Measurements from ENCODE around the gene ZNF605. TPM values are rescaled to one million over a fixed set of nuclear protein-coding genes. Genes with fewer than 3 reads are reported as not detected.
"Not testable (repeated sequence)": the region's sequence is repeated elsewhere in the genome, so short reads cannot be mapped to it uniquely, and the experiment has no call there.

Gene ZNF605
- total RNA-seq, 1 experiment from 2014 or later: 20.6 TPM

DNA sequence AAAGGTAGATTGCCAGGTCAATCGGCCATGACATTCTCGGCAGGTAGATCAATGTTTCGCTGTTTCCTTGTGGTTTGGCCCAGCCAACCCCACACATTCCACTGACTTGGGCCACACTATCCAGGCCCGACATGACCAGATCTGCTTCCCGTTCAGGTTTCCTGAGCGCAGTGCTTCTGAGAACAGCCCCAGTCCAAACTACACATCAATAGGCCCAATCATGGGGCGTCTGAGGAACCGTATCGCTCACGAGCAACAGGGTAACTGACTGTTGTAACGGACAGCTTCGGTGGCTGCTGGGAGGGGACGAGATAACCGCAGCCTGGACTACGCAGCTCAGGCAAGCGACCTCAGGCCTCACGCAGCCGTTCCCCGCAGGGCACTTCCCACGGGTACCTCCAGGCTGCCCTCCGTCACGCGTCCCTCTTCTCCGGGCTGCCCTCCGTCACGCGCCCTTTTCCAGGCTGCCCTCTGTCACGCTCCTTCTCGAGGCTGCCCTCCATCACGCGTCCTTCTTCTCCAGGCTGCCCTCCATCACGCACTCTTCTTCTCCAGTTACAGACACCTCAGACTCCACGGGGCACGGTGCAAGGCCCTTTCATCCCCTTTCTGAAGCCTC, 14.7 kb downstream of the ZNF605 start:
- in situ Hi-C loops (cut with HindIII; ENCODE audit: low pct_unique_long_range_greater_than_20kb, low sequenced_read_pairs) (no loop called here), intact Hi-C loops (cut with micrococcal nuclease; ENCODE audit: unreplicated experiment) (no loop called here)
- ATAC-seq (no peak), DNase-seq (ENCODE audit: low read depth, low spot score) (no peak)
- Histone ChIP-seq H3K27ac (ENCODE audit: low read length) (no peak overlapping the region), H3K27me3 (ENCODE audit: control insufficient read depth, insufficient read depth, low read length) (no peaks in the 10 kb centered on the region), H3K9me3 (ENCODE audit: control insufficient read depth, insufficient read depth, low read depth, low read length) (peaks cover 49% of the 10 kb centered on the region), H3K4me3 (ENCODE audit: low read depth in 2 of 2, low read length in 2 of 2) (no peak overlapping the region), H3K4me1 (ENCODE audit: control insufficient read depth, insufficient read depth, low read length) (no peaks in the 10 kb centered on the region), H3K36me3 (ENCODE audit: control insufficient read depth, insufficient read depth, low read length) (peaks cover 10% of the 10 kb centered on the region; the same call in 1 of the 2 replicates)
- CTCF ChIA-PET: no interaction called here
- no TSS peak for BruUV-seq (replicated peaks)
- POLR2A ChIA-PET: no interaction called here
- TF ChIP-seq REST (IDR thresholded peaks at IDR 0.05; ENCODE audit: insufficient read depth in 1 of 2, low read depth in 2 of 2, low read length in 1 of 2): no peak
- TF ChIP-seq SIN3A (IDR thresholded peaks at IDR 0.05; ENCODE audit: borderline replicate concordance, insufficient read depth, low read depth, low read length): no peak
- TF ChIP-seq, protein P1, sequence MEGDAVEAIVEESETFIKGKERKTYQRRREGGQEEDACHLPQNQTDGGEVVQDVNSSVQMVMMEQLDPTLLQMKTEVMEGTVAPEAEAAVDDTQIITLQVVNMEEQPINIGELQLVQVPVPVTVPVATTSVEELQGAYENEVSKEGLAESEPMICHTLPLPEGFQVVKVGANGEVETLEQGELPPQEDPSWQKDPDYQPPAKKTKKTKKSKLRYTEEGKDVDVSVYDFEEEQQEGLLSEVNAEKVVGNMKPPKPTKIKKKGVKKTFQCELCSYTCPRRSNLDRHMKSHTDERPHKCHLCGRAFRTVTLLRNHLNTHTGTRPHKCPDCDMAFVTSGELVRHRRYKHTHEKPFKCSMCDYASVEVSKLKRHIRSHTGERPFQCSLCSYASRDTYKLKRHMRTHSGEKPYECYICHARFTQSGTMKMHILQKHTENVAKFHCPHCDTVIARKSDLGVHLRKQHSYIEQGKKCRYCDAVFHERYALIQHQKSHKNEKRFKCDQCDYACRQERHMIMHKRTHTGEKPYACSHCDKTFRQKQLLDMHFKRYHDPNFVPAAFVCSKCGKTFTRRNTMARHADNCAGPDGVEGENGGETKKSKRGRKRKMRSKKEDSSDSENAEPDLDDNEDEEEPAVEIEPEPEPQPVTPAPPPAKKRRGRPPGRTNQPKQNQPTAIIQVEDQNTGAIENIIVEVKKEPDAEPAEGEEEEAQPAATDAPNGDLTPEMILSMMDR (IDR thresholded peaks at IDR 0.05): no peak
- no peak for TF ChIP-seq POLR2AphosphoS5 (IDR thresholded peaks at IDR 0.05; ENCODE audit: low read depth, low read length)
- TF ChIP-seq TCF7L2 (IDR thresholded peaks at IDR 0.05; ENCODE audit: low read depth, low read length): no peak

- H3K4me1 ChIP-seq (ENCODE audit: control insufficient read depth, insufficient read depth, low read length): no peaks in the 10 kb centered on the region
- H3K4me3 ChIP-seq (ENCODE audit: low read depth in 2 of 2, low read length in 2 of 2): no peak overlapping the region
- H3K9me3 ChIP-seq (ENCODE audit: control insufficient read depth, insufficient read depth, low read depth, low read length): peaks cover 42% of the 10 kb centered on the region
- POLR2A ChIA-PET: no interaction called here
- no peak for DNase-seq (ENCODE audit: low read depth, low spot score)
- TF ChIP-seq, protein P1 (IDR thresholded peaks at IDR 0.05): no peak
- TF ChIP-seq SIN3A (IDR thresholded peaks at IDR 0.05; ENCODE audit: borderline replicate concordance, insufficient read depth, low read depth, low read length) (no peak), POLR2AphosphoS5 (IDR thresholded peaks at IDR 0.05; ENCODE audit: low read depth, low read length) (no peak), TCF7L2 (IDR thresholded peaks at IDR 0.05; ENCODE audit: low read depth, low read length) (no peak), REST (IDR thresholded peaks at IDR 0.05; ENCODE audit: insufficient read depth in 1 of 2, low read depth in 2 of 2, low read length in 1 of 2) (no peak)
- CTCF ChIA-PET: no interaction called here
- in situ Hi-C loops (cut with HindIII; ENCODE audit: low pct_unique_long_range_greater_than_20kb, low sequenced_read_pairs) (no loop called here), intact Hi-C loops (cut with micrococcal nuclease; ENCODE audit: unreplicated experiment) (no loop called here)
- peaks cover 10% of the 10 kb centered on the region; the same call in 1 of the 2 replicates for H3K36me3 ChIP-seq (ENCODE audit: control insufficient read depth, insufficient read depth, low read length)
- BruUV-seq (replicated peaks): no TSS peak
- no peak; the same call in 1 of the 2 replicates for ATAC-seq
- H3K27ac ChIP-seq (ENCODE audit: low read length): no peak overlapping the region
- H3K27me3 ChIP-seq (ENCODE audit: control insufficient read depth, insufficient read depth, low read length): no peaks in the 10 kb centered on the region
These were observed 15.9 kb downstream of the ZNF605 start for GRCh38 chr12:132940071-132940719.

- H3K27ac ChIP-seq (ENCODE audit: low read length); CTCF ChIA-PET; POLR2A ChIA-PET; H3K36me3 ChIP-seq (ENCODE audit: control insufficient read depth, insufficient read depth, low read length); DNase-seq (ENCODE audit: low read depth, low spot score); ATAC-seq; H3K27me3 ChIP-seq (ENCODE audit: control insufficient read depth, insufficient read depth, low read length); intact Hi-C loops (cut with micrococcal nuclease; ENCODE audit: unreplicated experiment); H3K4me3 ChIP-seq (ENCODE audit: low read depth in 2 of 2, low read length in 2 of 2); in situ Hi-C loops (cut with HindIII; ENCODE audit: low pct_unique_long_range_greater_than_20kb, low sequenced_read_pairs); BruUV-seq (replicated peaks); H3K4me1 ChIP-seq (ENCODE audit: control insufficient read depth, insufficient read depth, low read length): not testable (repeated sequence)
- H3K9me3 ChIP-seq (ENCODE audit: control insufficient read depth, insufficient read depth, low read depth, low read length): peaks cover 38% of the 10 kb centered on the region
These were observed 17.3 kb downstream of the ZNF605 start for GRCh38 chr12:132938807-132939206.

All from Panc1 (cell line).